Brain microvascular endothelial cell (primary cell): ENCODE results near the gene RILP.

Source experiments
- DNase-seq: peaks from one replicate; pipeline ENCODE4 v3.0.0-alpha.2; 2020
- H3K27ac ChIP-seq: fragments of 250-450 bp; sonication (Bioruptor Pico); 2 replicates; pipeline ENCODE4 v1.5.1; 2020; ENCODE audit warnings: mild to moderate bottlenecking, moderate library complexity
- H3K27me3 ChIP-seq: fragments of 250-450 bp; sonication (Bioruptor Pico); replicated peaks from 2 replicates; pipeline ENCODE4 v1.5.1; 2020; ENCODE audit warnings: mild to moderate bottlenecking
- H3K36me3 ChIP-seq: fragments of 250-450 bp; sonication (Bioruptor Pico); replicated peaks from 2 replicates; pipeline ENCODE4 v1.5.1; 2020; ENCODE audit warnings: mild to moderate bottlenecking
- H3K4me3 ChIP-seq: 2 replicates; pipeline ENCODE4 v1.5.1; 2011; ENCODE audit warnings: low read depth, mild to moderate bottlenecking, control low read depth, low read length, moderate library complexity
- CTCF ChIP-seq: IDR thresholded peaks from 2 replicates; pipeline ENCODE4 v1.5.1; 2011; ENCODE audit warnings: low read depth, mild to moderate bottlenecking, moderate library complexity, low read length, control low read depth, inconsistent platforms; ENCODE audit errors: missing control alignments
- in situ Hi-C: cut with HindIII; loops from 2 replicates; pipeline ENCODE4 v1.10.0; 2017; ENCODE audit warnings: low sequenced_read_pairs, low pct_ligation_motif_present

Gene RILP

GRCh38 chr17:1608676-1609075, 41.0 kb downstream of the RILP start:
- no peak for DNase-seq
- Histone ChIP-seq H3K27me3 (no peaks in the 10 kb centered on the region), H3K27ac (no peak overlapping the region), H3K4me3 (no peak overlapping the region), H3K36me3 (no peaks in the 10 kb centered on the region)
- in situ Hi-C loops, result no loop called here
- TF ChIP-seq CTCF, result no peak

- Histone ChIP-seq H3K27ac (no peak overlapping the region), H3K4me3 (no peak overlapping the region), H3K27me3 (no peaks in the 10 kb centered on the region), H3K36me3 (no peaks in the 10 kb centered on the region)
- no peak for DNase-seq
- no peak for TF ChIP-seq CTCF
- in situ Hi-C loops, result no loop called here
Measured at GRCh38 chr17:1607971-1608320, 41.7 kb downstream of the RILP start.

GRCh38 chr17:1606352-1606985, 43.2 kb downstream of the RILP start:
- H3K27ac ChIP-seq, result no peak overlapping the region
- no peak overlapping the region for H3K4me3 ChIP-seq
- peak; percentile 17 for DNase-seq
- in situ Hi-C loops, result no loop called here
- H3K36me3 ChIP-seq, result no peaks in the 10 kb centered on the region
- no peak for TF ChIP-seq CTCF
- H3K27me3 ChIP-seq, result no peaks in the 10 kb centered on the region

- Histone ChIP-seq H3K36me3 (no peaks in the 10 kb centered on the region), H3K4me3 (no peak overlapping the region), H3K27me3 (no peaks in the 10 kb centered on the region), H3K27ac (no peak overlapping the region)
- in situ Hi-C loops, result no loop called here
- no peak for DNase-seq
- no peak for TF ChIP-seq CTCF
Measured at GRCh38 chr17:1605681-1606351, 43.9 kb downstream of the RILP start.

- TF ChIP-seq CTCF, result no peak
- Histone ChIP-seq H3K27me3 (no peaks in the 10 kb centered on the region), H3K27ac (no peak overlapping the region), H3K4me3 (no peak overlapping the region), H3K36me3 (no peaks in the 10 kb centered on the region)
- in situ Hi-C loops, result no loop called here
- no peak for DNase-seq
Measured at GRCh38 chr17:1604831-1605528, 44.7 kb downstream of the RILP start.
